Left ventricle myocardium inferior (tissue), 1 donor: ENCODE data around the gene DDC. TPM values are rescaled to one million over a fixed set of nuclear protein-coding genes. Genes with fewer than 3 reads are reported as not detected.

Experiments used
- DNase-seq: peaks from one replicate; pipeline ENCODE4 v3.0.0-alpha.2; 2020
- H3K27ac ChIP-seq: fragments of 200-600 bp; replicated peaks from 2 replicates; pipeline ENCODE4 v1.8.0; 2021
- H3K27me3 ChIP-seq: fragments of 200-600 bp; 2 replicates; pipeline ENCODE4 v1.8.0; 2021; ENCODE audit warnings: low read depth
- H3K36me3 ChIP-seq: fragments of 200-600 bp; 2 replicates; pipeline ENCODE4 v1.8.0; 2021
- H3K4me1 ChIP-seq: fragments of 200-600 bp; 2 replicates; pipeline ENCODE4 v1.8.0; 2021
- H3K4me3 ChIP-seq: fragments of 200-600 bp; 2 replicates; pipeline ENCODE4 v1.8.0; 2021; ENCODE audit warnings: mild to moderate bottlenecking, moderate library complexity
- H3K9me3 ChIP-seq: fragments of 200-600 bp; replicated peaks from 2 replicates; pipeline ENCODE4 v1.8.0; 2021
- intact Hi-C: fragments of 100-400 bp; cut with micrococcal nuclease; formaldehyde crosslinking; loops from one replicate; pipeline ENCODE4 v1.11.0; 2022
- total RNA-seq: library from RNA; stranded (reverse); fragmentation: NEBNext Ultra II Directional; extraction: Animal tissue kit (Norgen Biotek cat#: 25700); gene quantifications from one replicate; pipeline ENCODE4 v1.2.1, GENCODE V29; 2021
- TF ChIP-seq, protein P1 (sequence below): fragments of 200-600 bp; IDR thresholded peaks from 2 replicates; pipeline ENCODE4 v1.8.0; 2021; ENCODE audit warnings: antibody characterized with exemption, mild to moderate bottlenecking, borderline replicate concordance
- donor health status: DM: no; HTN: yes; CAD: no; lungs with severe emphysema.

The DDC gene
- total RNA-seq, 1 donor from 2014 or later = not detected

DNA sequence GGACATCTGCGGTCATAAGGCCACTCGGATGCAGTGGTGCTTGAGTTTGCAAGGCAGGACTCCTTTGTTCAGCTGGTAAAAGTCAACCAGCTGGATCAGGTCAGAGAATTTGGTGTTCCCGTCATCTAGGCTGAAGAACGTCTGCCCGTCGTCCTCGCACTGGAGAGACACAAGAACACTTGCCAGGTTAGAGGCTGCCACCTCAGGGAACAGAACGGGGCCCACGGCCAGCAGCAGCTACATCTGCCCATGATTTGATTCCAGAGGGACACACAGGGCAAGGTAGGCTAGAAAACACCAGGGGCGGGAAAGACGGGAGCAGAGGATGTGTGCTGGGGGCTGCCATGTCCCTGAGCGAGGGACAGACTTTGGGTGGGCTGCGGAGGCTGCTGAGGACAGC is 27.7 kb upstream of the DDC start:
- peaks cover 49% of the 10 kb centered on the region for H3K36me3 ChIP-seq
- intact Hi-C loops = loop anchor here (10.0 kb wide), 1 partner anchor 128 kb away; no protein-coding TSS in a partner anchor
- DNase-seq = no peak

DNA sequence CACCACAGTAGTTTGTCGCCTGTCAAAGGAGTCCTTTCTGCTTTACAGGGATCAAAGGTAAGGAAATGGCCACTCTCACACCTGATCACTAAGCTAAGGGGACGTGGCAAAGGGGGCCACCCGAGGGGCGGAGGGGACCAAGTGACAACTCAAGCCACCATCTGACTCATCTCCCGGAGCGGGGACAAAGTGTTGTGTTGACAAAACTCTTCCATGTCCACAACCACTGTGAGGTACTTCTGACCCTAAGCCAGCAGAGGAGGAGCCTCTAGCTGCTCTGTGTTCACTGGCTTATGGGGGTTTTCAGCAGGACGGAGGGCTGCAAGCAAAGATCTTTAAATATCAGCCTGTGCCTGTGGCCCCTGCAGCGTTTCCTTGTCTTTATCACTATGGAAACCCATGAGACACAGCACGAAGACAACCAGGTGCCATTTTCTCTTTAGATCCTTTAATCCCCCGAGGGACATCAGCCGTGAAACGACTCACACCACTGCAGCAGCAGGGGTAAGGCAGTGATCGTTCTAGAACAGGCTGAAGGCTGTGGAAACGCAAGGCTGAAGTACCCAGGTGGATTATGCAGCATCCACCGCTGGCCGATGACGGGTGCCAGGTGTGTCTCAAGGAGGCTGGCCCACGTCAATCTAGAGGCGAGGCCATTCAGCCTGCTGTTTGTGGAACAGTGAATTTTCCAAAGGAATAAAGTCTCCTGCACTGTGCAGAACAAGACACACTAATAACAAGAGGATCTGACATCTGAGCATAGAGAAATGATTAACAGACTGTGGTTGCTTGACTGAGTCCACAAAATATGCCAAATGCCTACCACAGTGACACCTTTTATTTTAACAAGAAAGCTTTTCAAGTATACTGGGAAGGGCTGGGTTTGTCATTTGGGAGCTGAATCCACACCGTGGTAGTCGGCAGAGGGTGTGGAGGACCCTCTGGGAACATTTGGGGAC is 26.6 kb upstream of the DDC start:
- intact Hi-C loops = loop anchor here (10.0 kb wide), 1 partner anchor 127 kb away; no protein-coding TSS in a partner anchor
- H3K4me1 ChIP-seq = no peaks in the 10 kb centered on the region
- no peaks in the 10 kb centered on the region for H3K27me3 ChIP-seq
- H3K27ac ChIP-seq = no peak overlapping the region
- no peak overlapping the region for H3K4me3 ChIP-seq
- H3K9me3 ChIP-seq = no peaks in the 10 kb centered on the region
- no peak for DNase-seq
- TF ChIP-seq, protein P1, sequence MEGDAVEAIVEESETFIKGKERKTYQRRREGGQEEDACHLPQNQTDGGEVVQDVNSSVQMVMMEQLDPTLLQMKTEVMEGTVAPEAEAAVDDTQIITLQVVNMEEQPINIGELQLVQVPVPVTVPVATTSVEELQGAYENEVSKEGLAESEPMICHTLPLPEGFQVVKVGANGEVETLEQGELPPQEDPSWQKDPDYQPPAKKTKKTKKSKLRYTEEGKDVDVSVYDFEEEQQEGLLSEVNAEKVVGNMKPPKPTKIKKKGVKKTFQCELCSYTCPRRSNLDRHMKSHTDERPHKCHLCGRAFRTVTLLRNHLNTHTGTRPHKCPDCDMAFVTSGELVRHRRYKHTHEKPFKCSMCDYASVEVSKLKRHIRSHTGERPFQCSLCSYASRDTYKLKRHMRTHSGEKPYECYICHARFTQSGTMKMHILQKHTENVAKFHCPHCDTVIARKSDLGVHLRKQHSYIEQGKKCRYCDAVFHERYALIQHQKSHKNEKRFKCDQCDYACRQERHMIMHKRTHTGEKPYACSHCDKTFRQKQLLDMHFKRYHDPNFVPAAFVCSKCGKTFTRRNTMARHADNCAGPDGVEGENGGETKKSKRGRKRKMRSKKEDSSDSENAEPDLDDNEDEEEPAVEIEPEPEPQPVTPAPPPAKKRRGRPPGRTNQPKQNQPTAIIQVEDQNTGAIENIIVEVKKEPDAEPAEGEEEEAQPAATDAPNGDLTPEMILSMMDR = no peak
- peaks cover 39% of the 10 kb centered on the region for H3K36me3 ChIP-seq

More for the DNA sequence above, 27.7 kb upstream of the DDC start:
- Histone ChIP-seq H3K27me3 (no peaks in the 10 kb centered on the region), H3K4me3 (no peak overlapping the region), H3K27ac (no peak overlapping the region), H3K9me3 (no peaks in the 10 kb centered on the region), H3K4me1 (no peaks in the 10 kb centered on the region)
- TF ChIP-seq, protein P1 = no peak

DNA sequence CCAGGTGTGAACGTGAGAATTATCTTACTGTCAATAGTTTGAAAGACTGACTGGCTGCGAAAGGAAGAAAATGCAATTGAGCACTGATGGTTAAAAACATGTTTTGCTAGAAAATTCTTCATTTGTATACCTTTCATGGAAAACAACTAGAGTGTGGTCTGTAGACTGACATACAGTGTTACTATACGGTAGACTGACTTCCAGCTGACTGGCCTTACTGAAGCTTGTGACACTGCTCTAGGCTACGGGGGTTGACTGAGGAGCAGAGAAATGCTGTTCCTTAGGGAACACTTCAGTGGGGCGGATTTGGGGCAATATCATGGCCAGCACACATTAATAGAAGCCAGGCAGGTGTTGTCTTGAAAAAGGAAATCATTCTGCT is 25.9 kb upstream of the DDC start:
- H3K9me3 ChIP-seq = no peaks in the 10 kb centered on the region
- no peak overlapping the region for H3K27ac ChIP-seq
- no peak overlapping the region for H3K4me3 ChIP-seq
- H3K4me1 ChIP-seq = no peaks in the 10 kb centered on the region
- no peaks in the 10 kb centered on the region for H3K27me3 ChIP-seq
- intact Hi-C loops = loop anchor here (10.0 kb wide), 1 partner anchor 126 kb away; no protein-coding TSS in a partner anchor
- DNase-seq = no peak
- peaks cover 39% of the 10 kb centered on the region for H3K36me3 ChIP-seq
- TF ChIP-seq, protein P1 = no peak

DNA sequence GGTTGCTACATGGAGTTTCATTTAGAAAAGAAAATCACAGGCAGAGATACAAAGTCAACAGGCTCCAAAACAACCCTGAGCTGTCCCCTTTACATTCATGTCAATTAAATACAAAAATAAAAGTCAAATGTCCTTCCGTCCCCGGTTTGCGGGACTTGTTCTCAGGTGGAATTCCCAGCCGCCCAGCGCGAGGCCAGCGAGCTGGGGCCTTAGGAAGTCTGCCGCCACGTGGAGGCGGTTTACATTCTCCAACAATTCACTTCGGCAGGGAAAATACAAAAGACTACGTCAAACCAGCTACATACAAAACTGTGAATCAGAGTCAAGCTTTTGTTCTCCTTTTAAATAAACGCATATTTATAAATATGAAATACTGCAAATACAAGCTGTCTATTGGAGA is 25.3 kb upstream of the DDC start:
- Histone ChIP-seq H3K27ac (no peak overlapping the region), H3K9me3 (no peaks in the 10 kb centered on the region), H3K4me1 (no peaks in the 10 kb centered on the region), H3K4me3 (no peak overlapping the region), H3K36me3 (peaks cover 39% of the 10 kb centered on the region), H3K27me3 (no peaks in the 10 kb centered on the region)
- intact Hi-C loops = loop anchor here (10.0 kb wide), 1 partner anchor 126 kb away; no protein-coding TSS in a partner anchor
- no peak for DNase-seq
- TF ChIP-seq, protein P1 = no peak

DNA sequence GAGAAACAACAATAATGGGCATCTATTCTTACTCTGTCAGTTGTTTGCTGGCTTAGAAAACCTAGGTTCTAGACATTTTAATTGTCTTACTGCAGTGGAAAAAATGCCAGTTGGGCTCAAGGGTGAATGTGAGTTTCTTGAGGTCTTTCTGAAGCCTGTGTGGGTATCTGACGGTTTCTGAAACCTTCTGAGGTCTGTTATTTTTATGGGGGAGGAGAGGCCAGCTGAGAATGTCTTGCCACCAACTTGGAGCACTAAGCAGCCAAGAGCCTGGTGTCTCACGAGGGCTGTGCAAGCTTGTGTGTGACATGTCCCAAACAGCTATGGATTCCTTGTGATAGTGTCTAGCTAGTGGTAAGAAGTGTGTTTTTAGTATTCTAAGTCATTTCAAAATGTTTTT is 24.2 kb upstream of the DDC start:
- intact Hi-C loops = no loop called here
- Histone ChIP-seq H3K36me3 (peaks cover 31% of the 10 kb centered on the region), H3K27ac (no peak overlapping the region), H3K27me3 (no peaks in the 10 kb centered on the region), H3K4me3 (no peak overlapping the region), H3K9me3 (peaks cover under 1% of the 10 kb centered on the region), H3K4me1 (no peaks in the 10 kb centered on the region)
- TF ChIP-seq, protein P1 = no peak
- DNase-seq = no peak
